Bronchial epithelial cell (primary cell): ENCODE data around the gene HSPA12B. TPM values are rescaled to one million over a fixed set of nuclear protein-coding genes. Genes with fewer than 3 reads are reported as not detected.

Experiments used
- DNase-seq: peaks from one replicate; pipeline ENCODE4 v3.0.0-alpha.2; 2010; ENCODE audit warnings: low read depth
- FAIRE-seq: peaks from 2 replicates; lab custom pipeline; 2011; peaks lifted over from hg19 to GRCh38; lab: Jason Lieb, UNC
- H3K27me3 ChIP-seq: 2 replicates; pipeline ENCODE4 v1.5.1; 2011; ENCODE audit warnings: low read length; ENCODE audit not compliant: control insufficient read depth, insufficient read depth
- H3K36me3 ChIP-seq: 2 replicates; pipeline ENCODE4 v1.5.1; 2011; ENCODE audit warnings: low read length; ENCODE audit not compliant: control insufficient read depth, insufficient read depth
- H3K4me3 ChIP-seq: 2 replicates; pipeline ENCODE4 v1.5.1; 2011; ENCODE audit warnings: mild to moderate bottlenecking, low read depth, low read length, control low read depth
- CTCF ChIP-seq: IDR thresholded peaks from 2 replicates; pipeline ENCODE4 v1.5.1; 2011; ENCODE audit warnings: mild to moderate bottlenecking, moderate library complexity, low read length, control low read depth, inconsistent platforms; ENCODE audit not compliant: insufficient read depth, severe bottlenecking
- total RNA-seq: library from RNA; depleted of rRNA; stranded (reverse); fragments of >200 nt; gene quantifications from 2 replicates; pipeline ENCODE4 v1.2.1, GENCODE V29; 2014

HSPA12B gene
- total RNA-seq: not detected in 2 replicates

GRCh38 chr20:3732327-3733118 lies at the start of gene HSPA12B:
Gene HSPA12B, plus strand, starts transcription at chr20:3732685. Its CDS starts 5,990 bp downstream, at chr20:3738675.
- no peaks in the 10 kb centered on the region for H3K36me3 ChIP-seq
- no peak for TF ChIP-seq CTCF
- no peak within 1 kb of the TSS for H3K4me3 ChIP-seq
- no peak for FAIRE-seq
- H3K27me3 ChIP-seq: peaks cover 3% of the 10 kb centered on the region
- DNase-seq: no peak

- TF ChIP-seq CTCF: no peak
- Histone ChIP-seq H3K36me3 (no peaks in the 10 kb centered on the region), H3K4me3 (no peak overlapping the region), H3K27me3 (peaks cover 20% of the 10 kb centered on the region)
- FAIRE-seq: no peak
- DNase-seq: no peak
Observed at GRCh38 chr20:3685341-3685740, 47.1 kb upstream of the HSPA12B start.

GRCh38 chr20:3686421-3686820 lies 46.1 kb upstream of the HSPA12B start:
- no peak for DNase-seq
- H3K27me3 ChIP-seq: peaks cover 11% of the 10 kb centered on the region
- H3K4me3 ChIP-seq: no peak overlapping the region
- no peak for FAIRE-seq
- no peaks in the 10 kb centered on the region for H3K36me3 ChIP-seq
- TF ChIP-seq CTCF: no peak

DNA sequence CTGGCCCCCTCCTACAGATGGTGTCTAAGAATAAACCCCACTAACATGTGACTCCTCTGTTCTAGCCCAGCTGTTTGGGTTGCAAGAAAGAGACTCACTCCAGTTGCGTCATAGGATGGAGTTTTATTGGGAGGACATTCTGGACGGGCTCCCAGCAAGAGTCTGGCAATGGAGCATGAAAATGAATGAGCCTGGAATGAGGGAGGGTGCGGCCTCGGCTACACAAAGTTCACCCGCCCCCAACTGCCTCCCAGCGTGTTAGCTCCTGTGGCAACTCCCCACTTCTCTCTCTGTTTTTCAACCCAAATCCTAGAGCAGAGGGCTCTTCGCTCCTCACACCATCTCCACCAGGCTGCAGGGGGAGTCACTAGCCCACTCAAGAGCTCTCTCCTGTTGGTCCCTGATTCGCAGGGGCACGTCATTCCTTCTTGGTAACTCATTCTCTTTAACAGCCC lies 45.6 kb upstream of the HSPA12B start:
- peak; percentile 7 for DNase-seq
- H3K27me3 ChIP-seq: peaks cover 9% of the 10 kb centered on the region
- peak; percentile 66 for FAIRE-seq

DNA sequence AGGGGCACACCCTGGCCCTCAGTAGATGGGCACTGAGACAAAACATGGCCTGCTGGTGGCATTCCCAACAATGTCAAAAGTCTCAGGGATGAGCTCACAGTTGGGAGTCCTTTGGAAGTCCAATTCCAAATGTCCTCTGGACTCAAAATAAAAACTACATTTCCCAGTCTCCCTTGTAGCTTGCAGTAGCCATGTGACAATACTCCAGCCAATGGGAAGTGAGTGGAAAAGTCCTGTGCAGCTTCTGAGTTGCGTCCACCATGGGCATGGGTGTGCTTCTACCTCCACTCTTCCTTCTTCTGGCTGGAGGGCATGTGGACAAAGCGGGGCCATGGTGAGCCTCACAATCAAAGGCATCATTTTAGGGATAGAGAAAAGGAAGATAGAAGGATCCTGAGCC lies 44.8 kb upstream of the HSPA12B start:
- DNase-seq: peak; percentile 45
- Histone ChIP-seq H3K4me3 (no peak overlapping the region), H3K36me3 (no peaks in the 10 kb centered on the region), H3K27me3 (peaks cover 4% of the 10 kb centered on the region)
- FAIRE-seq: no peak
- no peak for TF ChIP-seq CTCF

More for the DNA sequence above, 45.6 kb upstream of the HSPA12B start:
- Histone ChIP-seq H3K36me3 (no peaks in the 10 kb centered on the region), H3K4me3 (no peak overlapping the region)
- no peak for TF ChIP-seq CTCF

DNA sequence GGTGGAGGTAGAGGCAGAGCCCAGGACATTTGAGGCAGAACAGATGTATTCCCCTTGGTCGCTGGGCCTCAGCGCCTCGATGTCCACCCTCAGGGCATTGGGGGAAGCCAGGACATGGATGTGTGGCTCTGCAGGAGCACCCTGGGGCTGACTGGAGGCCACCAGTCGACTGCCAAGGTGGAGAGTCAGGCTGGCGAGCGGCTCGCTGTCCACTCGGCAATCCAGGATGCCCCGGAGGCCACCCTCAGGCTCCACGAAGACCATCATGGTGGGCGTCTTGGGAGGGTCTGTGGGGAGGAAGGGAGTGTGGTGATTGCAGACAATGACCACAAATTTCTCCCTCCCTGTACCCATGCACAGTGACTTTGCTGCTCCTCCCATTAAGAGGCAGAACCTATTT lies 42.5 kb upstream of the HSPA12B start:
- H3K27me3 ChIP-seq: peaks cover 4% of the 10 kb centered on the region
- H3K36me3 ChIP-seq: no peaks in the 10 kb centered on the region
- FAIRE-seq: no peak
- H3K4me3 ChIP-seq: no peak overlapping the region
- DNase-seq: no peak
- no peak for TF ChIP-seq CTCF
